Amygdala (tissue), 56 donors: ENCODE data around the gene ITPRIP.

ENCODE experiments used
- DNase-seq, 56 donors: peaks; one replicate each; lab custom pipeline; 2025; lab: John Stamatoyannopoulos, UW

The ITPRIP gene

DNA sequence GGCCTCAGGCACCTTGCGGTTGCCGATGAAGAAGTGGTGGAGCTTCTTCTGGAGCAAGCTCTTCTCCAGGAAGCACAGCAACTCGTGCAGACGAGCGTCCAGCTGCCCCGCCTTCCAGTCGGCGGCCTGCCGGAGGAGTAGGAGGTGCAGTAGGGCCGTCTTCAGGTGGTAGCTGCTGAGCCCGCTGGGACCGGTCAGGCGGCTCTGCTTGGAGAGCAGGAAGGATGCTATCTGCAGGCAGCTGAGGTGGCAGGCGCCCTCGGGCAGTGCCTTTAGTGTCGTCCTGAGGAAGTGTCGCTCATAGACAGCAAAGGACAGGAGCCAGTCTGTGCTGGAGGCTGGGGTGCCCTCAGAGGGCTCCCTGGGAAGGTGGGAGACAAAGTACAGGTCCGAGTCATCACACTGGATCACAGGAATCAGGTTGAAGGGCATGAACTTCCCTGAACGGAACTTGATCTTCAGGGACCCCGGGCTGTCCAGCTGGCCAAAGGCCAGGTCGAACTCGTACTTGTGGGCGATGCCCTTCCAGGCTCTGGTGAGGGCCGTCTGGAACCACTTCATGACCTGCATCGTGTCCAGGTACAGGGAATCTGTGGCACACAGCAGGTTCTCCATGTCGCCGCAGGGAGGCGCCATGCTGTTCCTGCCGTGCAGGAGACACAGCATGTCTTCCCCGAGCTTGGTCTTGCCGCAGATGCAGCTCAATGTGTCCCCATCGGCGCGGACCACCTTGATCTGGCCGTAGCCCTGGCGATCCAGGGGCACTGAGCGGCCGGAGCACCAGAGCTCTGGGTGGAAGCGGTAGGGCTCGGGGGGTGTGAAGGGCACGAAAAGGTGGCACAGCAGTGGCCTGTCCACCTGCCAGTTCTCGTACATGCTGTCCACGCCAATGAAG, 23.4 kb downstream of the ITPRIP start:
- DNase-seq, result no peak

DNA sequence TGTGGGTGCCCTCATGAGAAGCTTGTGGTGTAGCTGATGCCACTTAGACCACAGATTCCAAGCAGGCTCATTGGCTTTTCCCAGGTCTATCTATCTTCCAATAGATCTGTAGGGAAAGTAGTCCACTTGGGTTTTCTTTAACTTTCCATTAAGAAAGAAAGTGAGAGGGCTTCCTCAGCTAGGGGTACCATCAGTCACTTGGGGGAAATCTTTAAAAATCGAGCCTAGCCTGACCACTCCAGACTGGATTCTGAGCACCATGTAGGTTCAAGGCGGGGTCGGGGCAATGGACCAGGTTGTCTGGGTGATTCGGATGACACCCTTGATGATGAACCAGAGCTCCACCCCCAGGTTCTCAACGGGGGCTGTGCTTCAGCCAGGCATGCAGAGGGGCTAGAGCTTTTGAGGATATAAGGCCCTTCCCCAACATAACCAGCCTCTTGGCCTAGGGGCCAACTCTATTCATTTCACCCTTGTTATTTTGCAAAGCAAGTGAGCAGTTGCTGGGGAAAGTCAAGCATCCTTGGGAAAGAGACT, 27.0 kb downstream of the ITPRIP start:
- DNase-seq, result no peak

DNA sequence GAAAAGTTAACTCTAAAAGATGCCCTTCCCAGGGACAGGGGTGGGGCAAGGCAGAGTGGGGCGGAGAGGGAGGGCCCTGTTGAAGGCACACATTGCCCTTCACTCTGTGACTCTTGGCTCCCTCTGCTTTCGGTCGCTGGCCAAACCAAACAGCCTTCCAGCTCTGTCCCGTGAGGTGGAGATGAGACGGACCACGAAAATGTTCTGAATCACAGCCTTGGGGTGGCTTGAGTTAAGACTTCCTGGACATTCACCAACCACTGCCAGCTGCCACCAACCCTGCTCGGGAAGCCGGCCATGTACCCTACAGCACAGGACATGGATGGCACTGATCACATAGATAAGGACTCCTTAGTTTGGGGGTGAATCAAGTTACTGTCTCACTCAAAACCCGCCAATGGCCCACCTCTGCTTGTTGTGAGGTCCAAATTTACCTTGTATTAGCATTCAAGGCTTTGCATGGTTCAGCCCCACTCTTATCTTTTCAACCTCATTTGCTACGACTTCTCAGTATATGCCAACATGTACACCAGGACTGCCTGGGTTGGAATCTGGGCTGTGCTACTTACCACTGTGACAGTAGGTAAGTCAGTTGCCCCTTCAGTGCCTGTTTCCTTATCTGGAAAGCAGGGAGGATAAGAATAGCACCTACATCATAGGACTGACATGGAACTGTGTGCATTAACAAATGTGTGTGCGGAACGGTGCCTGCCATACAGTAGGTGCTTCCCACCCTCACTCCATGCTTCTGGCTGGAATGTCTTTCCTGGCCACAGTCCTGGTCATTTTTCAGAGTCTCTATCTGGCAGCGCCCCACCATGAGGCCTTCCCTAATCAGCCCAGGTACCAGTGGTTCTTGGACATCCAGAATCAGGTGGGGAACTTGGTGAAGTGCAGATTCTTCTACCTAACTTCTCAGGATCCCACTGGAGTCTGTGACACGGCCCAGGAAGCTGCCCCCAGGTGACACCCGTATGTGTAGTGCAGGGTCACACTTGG, 28.0 kb downstream of the ITPRIP start:
- no peak for DNase-seq

DNA sequence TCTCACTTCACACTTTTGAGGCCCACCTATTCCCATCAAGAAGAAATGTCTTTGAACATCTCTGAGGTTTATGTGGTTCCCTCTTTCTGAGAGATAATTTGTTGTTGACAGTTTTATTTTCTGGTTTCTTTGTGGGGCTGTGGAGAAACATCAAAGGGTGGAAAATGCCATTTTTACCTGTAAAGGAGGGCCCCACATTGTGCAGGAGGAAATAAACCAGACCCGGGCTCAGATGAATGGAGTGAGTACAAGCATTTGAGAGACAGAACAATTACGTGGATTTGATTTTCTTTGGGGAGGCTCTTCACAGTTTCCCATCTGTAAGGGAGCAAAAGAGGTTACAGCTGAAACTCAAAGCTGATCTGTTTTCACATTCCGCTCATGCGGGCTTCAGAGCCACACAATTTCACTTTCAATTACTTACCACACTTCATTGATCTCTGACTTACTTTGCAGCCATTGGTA, 29.8 kb downstream of the ITPRIP start:
- no peak for DNase-seq

DNA sequence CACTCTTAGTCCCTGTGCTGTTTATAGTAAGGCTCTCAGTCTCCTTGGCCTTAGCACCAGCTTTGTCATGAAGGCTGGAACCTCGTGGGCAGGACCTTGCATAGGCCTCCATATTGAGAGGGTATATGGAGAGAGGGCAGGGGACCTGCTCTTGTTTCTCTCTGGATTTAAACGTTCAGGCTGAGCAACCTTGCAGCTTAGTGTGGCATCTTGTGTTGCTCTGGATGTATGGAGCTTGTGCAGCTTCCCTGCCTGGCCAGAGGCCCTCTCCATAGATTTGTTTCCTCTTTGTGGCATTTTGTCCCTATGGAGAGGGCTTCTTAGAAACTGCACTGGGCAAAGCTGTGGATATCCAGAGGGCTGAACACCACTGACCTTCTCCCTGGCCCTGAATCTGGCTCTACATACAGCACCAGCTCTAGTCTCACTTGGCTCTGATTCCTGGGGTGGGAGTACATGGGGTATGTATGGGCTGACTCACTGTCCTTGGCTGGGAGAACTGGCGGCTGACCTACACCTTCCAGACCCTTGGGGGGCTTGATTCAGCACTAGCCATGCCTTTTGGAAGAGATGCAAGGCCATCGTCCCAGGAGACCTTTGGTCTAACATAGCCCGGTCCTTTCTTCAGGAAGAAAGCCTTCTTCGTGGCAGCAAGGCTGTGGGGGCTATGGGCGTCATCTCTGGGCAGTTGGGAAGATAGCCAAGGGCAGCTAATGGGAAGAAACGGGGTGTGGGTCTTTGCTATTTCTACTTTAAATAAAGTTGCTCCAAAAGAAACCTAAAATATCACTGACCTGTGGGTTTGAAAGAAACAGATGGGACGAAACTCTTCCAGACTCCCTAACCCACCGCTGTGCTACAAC, 30.5 kb downstream of the ITPRIP start:
- DNase-seq, result no peak

DNA sequence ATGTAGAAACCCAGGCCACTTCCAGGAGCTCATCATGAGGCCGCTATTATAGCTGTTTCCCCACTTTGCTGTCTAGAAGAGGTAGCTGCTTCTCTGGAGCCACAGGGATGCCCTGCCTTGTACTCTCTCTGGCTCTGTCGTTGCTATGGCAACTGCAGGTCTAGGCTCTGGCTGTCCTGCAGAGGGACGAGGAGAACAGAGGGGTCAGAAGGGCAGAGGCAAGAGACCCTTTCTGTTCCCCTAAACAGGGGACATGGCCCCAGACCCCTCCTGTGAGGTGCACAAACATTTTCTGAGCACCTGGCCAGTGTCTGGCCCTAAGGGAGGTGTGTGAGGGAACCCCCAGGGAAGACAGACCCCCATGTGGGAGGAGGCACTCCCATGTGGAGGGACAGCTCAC, 31.4 kb downstream of the ITPRIP start:
- no peak for DNase-seq

DNA sequence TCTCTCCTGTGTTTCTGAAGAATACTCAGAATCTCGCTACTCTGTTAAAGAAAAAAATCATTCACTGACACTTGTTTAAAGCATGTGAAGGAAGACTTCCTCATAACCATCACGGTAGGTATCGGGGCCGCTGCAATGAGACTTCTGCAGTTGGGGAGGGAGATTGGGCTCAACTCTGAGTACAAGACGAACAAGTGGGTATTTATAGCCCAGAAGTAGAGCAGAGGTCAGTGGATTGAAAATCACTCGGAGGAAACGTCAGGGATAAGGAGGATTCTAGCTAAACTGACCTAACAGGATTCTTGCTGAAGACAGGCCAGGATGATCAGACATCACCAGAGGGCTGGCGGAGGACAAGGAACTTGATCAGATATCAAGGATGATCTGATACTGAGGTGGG, 33.3 kb downstream of the ITPRIP start:
- DNase-seq, result no peak

DNA sequence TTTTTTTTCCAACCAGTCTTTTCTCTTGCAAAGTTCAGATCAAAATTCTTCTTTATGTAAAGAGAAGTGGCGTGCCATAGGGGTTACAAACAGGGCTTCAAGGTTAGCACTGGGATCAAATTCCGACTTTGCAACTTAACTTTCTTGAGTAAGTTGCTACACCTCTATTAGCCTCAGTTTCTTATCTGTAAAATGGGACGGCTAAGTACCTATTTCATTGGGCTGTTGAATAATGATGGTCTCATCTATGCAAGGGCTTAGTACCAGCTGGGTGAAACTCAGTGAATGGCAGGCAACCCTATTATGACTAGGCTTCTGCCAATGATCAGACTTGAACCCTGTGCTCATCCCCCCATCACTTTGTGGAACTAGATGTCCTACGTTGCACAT, 33.9 kb downstream of the ITPRIP start:
- no peak for DNase-seq

DNA sequence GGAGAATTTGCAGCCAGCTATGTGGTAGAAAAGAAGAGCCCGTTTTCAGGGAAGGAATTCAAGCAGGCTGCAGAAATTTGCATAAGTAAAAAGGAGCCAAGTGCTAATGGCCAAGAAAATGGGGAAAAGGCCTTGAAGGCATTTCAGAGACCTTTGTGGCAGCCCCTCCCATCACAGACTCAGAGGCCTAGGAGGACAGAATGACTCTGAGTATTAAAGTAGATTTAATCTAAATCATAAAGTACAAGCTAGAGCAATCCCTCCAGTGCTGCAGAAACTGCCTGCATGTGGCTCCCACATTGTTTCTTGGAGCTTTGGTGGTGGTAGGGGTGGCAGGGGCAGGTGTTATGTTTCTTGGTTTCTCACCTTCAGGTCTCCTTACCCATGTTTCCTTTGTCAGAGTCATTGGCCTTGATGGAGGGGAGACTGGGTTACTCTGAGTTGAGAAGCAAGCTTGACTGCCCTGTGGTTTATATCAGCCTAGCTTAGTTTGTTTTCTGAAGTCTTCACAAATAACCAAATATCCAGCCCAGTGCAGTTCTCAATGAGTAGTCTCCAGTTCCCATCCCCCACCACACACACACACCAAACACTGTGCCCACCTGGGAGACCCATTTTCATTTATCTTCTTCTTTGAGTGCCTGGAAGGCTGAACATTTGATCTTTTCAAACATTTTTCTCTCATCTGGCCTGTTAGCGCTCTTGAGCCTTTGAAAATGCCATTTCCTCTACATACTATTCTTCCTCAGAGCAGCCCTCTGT, 34.5 kb downstream of the ITPRIP start:
- DNase-seq, result no peak

DNA sequence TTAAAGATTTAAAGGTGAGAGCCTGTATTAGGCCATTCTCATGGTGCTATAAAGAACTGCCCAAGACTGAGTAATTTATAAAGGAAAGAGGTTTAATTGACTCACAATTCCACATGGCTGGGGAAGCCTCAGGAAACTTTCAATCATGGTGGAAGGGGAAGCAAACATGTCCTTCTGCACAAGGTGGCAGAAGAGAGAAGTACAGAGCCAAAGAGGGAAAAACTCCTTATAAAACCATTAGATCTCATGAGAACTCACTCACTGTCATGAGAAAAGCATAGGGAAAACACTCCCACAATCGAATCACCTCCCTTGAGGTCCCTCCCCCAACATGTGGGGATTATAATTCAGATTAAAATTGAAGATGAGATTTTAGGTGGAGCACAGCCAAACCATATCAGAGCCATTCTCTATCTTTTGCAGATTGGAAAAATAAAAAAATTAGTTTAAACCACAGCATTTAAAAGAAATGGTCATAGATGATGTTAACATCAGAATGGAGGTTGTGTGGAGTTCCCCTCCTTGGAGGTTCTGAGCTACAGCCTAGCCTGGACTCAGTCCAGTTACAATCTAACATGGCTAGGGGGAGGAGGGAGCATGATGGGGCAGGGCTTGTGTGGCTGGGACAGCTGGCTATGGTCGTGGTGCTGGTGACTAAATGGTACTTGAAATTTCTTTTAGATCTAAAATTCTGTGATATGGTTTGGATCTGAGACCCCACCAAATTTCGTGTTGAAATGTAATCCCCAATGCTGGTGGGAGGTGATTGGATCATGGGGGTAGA, 36.2 kb downstream of the ITPRIP start:
- no peak for DNase-seq

DNA sequence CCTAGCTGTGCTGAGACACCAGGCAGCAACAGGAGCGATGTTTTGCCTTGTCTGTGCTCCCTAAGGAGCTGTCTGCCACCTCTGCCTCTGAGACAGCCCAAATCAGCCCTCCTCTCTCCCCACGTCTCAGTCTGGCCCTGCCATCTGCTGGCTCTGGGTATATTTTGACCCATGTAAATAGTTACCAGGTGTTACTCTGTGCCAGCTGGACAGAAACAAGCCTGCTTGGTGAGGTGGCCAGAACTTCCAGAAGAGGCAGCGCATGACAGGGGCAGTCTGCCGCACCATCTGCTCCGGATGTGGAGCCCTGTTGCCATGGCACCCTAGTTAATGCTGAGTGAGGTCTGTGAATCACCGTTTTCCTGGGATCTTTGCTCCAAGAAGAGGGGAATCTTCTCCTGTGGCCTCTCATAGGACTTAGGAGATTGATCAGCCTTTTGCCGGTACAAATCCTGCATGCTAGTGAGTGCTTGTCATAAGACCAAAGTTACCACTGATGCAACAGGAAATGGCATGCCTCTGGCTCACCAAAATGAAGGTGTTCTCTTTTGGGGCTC, 37.5 kb downstream of the ITPRIP start:
- DNase-seq, result peak in 37 of 56 donors; percentile 12 to 68 (median 40)

DNA sequence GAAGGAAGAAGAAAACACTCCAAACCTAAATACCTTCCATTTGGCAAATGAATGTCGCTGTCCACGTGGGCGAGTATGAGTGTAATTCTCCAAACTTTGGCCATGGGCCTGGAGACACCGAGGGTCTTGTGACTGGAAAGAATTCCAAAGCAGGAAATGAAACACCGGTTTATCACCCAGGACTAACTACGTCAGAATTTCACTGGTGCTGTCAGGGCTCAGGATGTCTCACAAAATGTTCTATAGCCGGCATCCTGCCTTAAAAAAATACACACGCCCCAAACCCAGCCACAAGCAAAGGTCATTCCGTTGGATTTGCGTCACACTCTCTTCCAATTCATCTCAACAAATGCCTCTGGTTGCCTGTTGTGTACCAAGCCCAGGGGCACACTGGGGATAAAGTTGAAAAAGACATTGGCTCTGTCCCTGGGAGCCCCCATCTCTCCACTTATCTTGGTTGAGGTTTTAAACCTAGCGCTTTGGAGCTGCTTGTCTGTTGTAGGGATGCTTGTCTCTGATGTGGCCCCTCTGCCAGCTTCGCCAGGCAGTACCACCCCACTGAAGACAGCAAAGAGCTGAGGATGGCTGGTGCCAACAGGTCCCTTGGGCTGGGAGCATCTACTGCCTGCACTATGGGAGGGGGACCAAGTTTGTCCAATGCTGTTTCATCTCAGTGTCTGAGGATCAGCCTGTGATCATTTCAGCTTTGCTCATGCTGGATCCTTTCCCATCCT, 38.1 kb downstream of the ITPRIP start:
- DNase-seq, result no peak

DNA sequence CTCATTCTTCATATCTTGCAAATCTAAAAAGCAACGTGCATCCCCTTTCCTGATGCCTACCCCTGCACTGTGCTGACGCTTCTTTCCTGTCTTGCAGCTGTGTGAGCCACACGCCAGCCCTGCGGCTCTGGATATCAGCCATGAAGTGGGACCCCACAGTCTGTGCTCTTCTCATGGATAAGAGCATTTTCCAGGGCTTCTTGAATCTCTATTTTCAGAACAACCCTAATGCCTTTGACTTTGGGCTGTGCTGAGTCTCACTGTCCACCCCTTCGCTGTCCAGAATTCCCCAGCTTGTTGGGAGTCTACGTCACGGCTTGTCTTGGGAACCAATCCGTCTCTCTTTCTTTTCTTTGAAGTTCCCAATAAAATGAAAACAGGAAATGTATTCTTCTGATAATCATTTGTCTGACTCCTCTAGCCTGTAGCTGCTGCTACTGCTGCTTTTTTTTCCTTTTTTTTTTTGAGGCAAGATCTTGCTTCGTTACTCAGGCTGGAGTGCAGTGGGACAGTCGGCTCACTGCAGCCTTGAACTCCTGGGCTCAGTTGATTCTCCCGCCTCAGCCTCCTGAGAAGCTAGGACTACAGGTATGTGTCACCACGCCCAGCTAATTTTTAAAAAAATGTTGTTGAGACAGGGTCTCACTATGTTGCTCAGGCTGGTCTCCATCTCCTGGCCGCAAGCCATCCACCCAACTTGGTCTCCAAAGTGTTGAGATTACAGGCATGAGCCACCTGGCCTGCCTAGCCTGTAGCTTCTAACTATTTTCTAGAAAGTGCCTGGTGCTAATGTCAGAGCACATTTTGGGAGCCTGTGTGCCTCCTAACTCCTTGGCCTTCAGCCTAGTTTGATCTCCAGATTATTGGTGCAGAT, 39.0 kb downstream of the ITPRIP start:
- no peak for DNase-seq

DNA sequence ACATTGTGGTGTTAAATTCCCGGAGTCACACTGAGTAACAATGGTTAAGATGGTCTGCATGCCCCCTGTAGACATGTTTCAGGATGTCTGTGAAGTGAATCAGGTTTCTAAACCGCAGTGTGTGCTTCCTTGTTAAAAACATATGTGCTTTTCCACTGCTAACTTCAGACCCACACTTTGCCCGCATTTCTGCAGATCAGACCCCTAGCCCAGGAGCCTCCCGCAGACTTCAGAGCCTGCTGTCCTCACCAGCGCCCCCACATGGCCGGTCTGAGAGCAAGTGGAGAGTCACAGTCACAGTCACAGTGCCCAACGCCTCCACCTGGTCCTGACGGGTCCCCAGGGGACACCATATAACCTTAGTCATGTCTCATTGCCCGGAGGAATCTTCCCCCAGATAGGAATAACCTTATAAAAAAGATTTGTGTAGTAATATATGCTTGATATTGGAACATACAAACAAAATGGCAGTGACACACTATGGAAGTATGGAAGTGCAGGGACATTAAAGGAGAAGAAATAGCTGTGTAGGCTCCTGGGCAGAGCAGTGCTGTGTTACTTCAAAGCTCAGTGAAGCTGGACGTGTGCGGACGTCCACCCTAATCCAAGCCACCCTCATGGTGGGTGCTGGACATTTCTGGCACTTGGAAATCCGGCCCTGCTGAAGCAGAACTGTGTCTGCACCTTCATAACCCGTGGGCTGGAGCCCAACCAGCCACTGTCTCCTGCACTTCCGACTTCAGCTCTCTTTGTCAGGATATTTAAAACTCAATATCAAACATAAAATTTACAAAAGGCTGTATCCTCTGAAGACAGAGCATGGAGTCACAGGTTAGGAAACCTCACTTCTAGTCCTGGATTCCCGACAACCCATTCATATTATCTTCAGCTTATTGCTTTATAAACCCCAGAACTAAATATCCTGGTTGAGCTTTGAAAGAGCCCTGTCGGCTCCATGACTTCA, 40.3 kb downstream of the ITPRIP start:
- DNase-seq, result peak in 1 of 56 donors; percentile 26
